ENCODE measurements around the gene GRM8.

Gene GRM8

DNA sequence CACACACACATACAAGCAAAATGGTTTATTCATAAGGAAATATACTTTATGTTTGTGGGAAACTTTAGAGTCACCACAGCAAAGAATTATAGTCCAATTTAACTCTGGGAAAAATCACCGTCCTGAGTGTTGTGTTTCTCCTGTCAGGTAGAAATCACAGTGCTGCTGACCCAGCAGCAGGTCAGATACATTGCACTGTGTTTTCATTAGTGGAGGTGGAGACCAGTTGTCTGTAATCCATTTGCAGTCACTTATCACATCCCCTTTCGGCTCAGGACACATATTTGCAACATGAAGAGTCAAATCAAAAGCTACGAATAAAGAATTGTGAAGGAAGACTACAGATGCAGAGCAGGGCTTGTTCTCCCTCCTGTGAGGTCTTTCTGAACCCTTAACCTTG lies 799.6 kb downstream of the GRM8 start:
- no peaks in the 10 kb centered on the region for H3K4me1 ChIP-seq (ENCODE audit: control insufficient read depth, insufficient read depth, low read length)
- no peaks in the 10 kb centered on the region for H3K36me3 ChIP-seq (ENCODE audit: control insufficient read depth in 2 of 2, insufficient read depth in 1 of 2, low read length in 2 of 2)
- ChIA-PET POLR2A (no interaction called here), CTCF (no interaction called here)
- no peak for TF ChIP-seq ZNF645 (tag by site-specific recombination; IDR thresholded peaks at IDR 0.05)
- TF ChIP-seq ZNF416 (tag by site-specific recombination; IDR thresholded peaks at IDR 0.05) = no peak
- no peak for TF ChIP-seq GFI1B (tag by site-specific recombination; IDR thresholded peaks at IDR 0.05)
- TF ChIP-seq ZNF366 (tag by site-specific recombination; conservative IDR thresholded peaks at IDR 0.05) = no peak
- no peak for TF ChIP-seq ZNF596 (tag by site-specific recombination; IDR thresholded peaks at IDR 0.05)
- no peak for TF ChIP-seq ZBTB48 (tag by site-specific recombination; IDR thresholded peaks at IDR 0.05)
- TF ChIP-seq ZNF48 (tag by site-specific recombination; IDR thresholded peaks at IDR 0.05) = no peak
- TF ChIP-seq, protein P1, sequence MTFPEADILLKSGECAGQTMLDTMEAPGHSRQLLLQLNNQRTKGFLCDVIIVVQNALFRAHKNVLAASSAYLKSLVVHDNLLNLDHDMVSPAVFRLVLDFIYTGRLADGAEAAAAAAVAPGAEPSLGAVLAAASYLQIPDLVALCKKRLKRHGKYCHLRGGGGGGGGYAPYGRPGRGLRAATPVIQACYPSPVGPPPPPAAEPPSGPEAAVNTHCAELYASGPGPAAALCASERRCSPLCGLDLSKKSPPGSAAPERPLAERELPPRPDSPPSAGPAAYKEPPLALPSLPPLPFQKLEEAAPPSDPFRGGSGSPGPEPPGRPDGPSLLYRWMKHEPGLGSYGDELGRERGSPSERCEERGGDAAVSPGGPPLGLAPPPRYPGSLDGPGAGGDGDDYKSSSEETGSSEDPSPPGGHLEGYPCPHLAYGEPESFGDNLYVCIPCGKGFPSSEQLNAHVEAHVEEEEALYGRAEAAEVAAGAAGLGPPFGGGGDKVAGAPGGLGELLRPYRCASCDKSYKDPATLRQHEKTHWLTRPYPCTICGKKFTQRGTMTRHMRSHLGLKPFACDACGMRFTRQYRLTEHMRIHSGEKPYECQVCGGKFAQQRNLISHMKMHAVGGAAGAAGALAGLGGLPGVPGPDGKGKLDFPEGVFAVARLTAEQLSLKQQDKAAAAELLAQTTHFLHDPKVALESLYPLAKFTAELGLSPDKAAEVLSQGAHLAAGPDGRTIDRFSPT (tag by site-specific recombination; IDR thresholded peaks at IDR 0.05) = no peak
- no peak for TF ChIP-seq ZNF600 (tag by site-specific recombination; IDR thresholded peaks at IDR 0.05)
- TF ChIP-seq SP3 (tag by site-specific recombination; IDR thresholded peaks at IDR 0.05) = no peak
- no peak for TF ChIP-seq ZBTB21 (tag by site-specific recombination; IDR thresholded peaks at IDR 0.05)
- TF ChIP-seq ZNF830 (tag by site-specific recombination; IDR thresholded peaks at IDR 0.05; ENCODE audit: low read depth) = no peak
- TF ChIP-seq ZNF433 (tag by site-specific recombination; IDR thresholded peaks at IDR 0.05; ENCODE audit: low read depth) = no peak
- no peak for TF ChIP-seq ZSCAN18 (tag by site-specific recombination; IDR thresholded peaks at IDR 0.05)
- TF ChIP-seq ZNF555 (tag by site-specific recombination; conservative IDR thresholded peaks at IDR 0.05) = no peak
- TF ChIP-seq GLIS1 (tag by site-specific recombination; IDR thresholded peaks at IDR 0.05) = no peak
- H3K4me3 ChIP-seq (ENCODE audit: low read depth, low read length) = no peak overlapping the region
- H3K27ac ChIP-seq (ENCODE audit: extremely low read depth, low read depth, low read length) = no peak overlapping the region
- no peaks in the 10 kb centered on the region for H3K9me3 ChIP-seq (ENCODE audit: control insufficient read depth, insufficient read depth, low read depth, low read length)

GRCh38 chr7:126450269-126450671 lies 802.5 kb downstream of the GRM8 start:
- ChIA-PET CTCF (no interaction called here), POLR2A (no interaction called here)
- TF ChIP-seq ZFP69B (tag by site-specific recombination; IDR thresholded peaks at IDR 0.05) (no peak), ZNF394 (tag by site-specific recombination; IDR thresholded peaks at IDR 0.05; ENCODE audit: borderline replicate concordance) (no peak), ZNF514 (tag by site-specific recombination; IDR thresholded peaks at IDR 0.05) (no peak), ZXDB (tag by site-specific recombination; IDR thresholded peaks at IDR 0.05) (no peak), ZSCAN16 (tag by site-specific recombination; IDR thresholded peaks at IDR 0.05) (no peak), IKZF3 (tag by site-specific recombination; IDR thresholded peaks at IDR 0.05) (no peak), ZNF133 (tag by site-specific recombination; IDR thresholded peaks at IDR 0.05) (no peak), ZNF354C (tag by site-specific recombination; IDR thresholded peaks at IDR 0.05; ENCODE audit: borderline replicate concordance, low read depth) (no peak), ZNF146 (tag by site-specific recombination; IDR thresholded peaks at IDR 0.05) (no peak), REPIN1 (tag by site-specific recombination; IDR thresholded peaks at IDR 0.05; ENCODE audit: low read depth) (no peak), KLF10 (tag by site-specific recombination; IDR thresholded peaks at IDR 0.05) (no peak), ZNF248 (tag by site-specific recombination; IDR thresholded peaks at IDR 0.05) (no peak)
- TF ChIP-seq, protein P2, sequence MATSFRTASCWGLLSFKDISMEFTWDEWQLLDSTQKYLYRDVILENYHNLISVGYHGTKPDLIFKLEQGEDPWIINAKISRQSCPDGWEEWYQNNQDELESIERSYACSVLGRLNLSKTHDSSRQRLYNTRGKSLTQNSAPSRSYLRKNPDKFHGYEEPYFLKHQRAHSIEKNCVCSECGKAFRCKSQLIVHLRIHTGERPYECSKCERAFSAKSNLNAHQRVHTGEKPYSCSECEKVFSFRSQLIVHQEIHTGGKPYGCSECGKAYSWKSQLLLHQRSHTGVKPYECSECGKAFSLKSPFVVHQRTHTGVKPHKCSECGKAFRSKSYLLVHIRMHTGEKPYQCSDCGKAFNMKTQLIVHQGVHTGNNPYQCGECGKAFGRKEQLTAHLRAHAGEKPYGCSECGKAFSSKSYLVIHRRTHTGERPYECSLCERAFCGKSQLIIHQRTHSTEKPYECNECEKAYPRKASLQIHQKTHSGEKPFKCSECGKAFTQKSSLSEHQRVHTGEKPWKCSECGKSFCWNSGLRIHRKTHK (tag by site-specific recombination; IDR thresholded peaks at IDR 0.05) = no peak
- no peaks in the 10 kb centered on the region for H3K4me1 ChIP-seq (ENCODE audit: control insufficient read depth, insufficient read depth, low read length)
- H3K27ac ChIP-seq (ENCODE audit: extremely low read depth, low read depth, low read length) = no peak overlapping the region
- no peaks in the 10 kb centered on the region for H3K36me3 ChIP-seq (ENCODE audit: control insufficient read depth in 2 of 2, insufficient read depth in 1 of 2, low read length in 2 of 2)
- H3K4me3 ChIP-seq (ENCODE audit: low read depth, low read length) = no peak overlapping the region
- H3K9me3 ChIP-seq (ENCODE audit: control insufficient read depth, insufficient read depth, low read depth, low read length) = no peaks in the 10 kb centered on the region
